Gastrocnemius medialis (tissue), 4 donors: ENCODE data around the gene OR14J1.

Experiments used
- CTCF ChIP-seq, 5 experiments: fragments of 450-650 bp in 3 of 5; fragments of 200-600 bp in 2 of 5; sonication (generic) in 2 of 5; IDR thresholded peaks in 4 of 5; conservative IDR thresholded peaks in 1 of 5; 1 replicate in 4 of 5; 2 replicates in 1 of 5; pipeline ENCODE4 v1.5.1; 2016 to 2019; ENCODE audit warnings: antibody characterized with exemption in 5 of 5, mild to moderate bottlenecking in 3 of 5, moderate library complexity in 3 of 5
- POLR2A ChIP-seq, 2 donors: fragments of 450-650 bp; IDR thresholded peaks; one replicate each; pipeline ENCODE4 v1.6.1; 2017; ENCODE audit warnings: antibody characterized with exemption in 2 of 2, mild to moderate bottlenecking in 2 of 2, moderate library complexity in 2 of 2

- TF ChIP-seq CTCF (IDR thresholded peaks at IDR 0.05 in 4 of 5, conservative IDR thresholded peaks at IDR 0.05 in 1 of 5): no peak
- no peak for TF ChIP-seq POLR2A (IDR thresholded peaks at IDR 0.05)
Observed at GRCh38 chr6:29355603-29356002, 54.1 kb downstream of the OR14J1 start.
